Testis (tissue), 3 donors: ENCODE measurements around the gene DEPDC5. TPM values are rescaled to one million over a fixed set of nuclear protein-coding genes. Genes with fewer than 3 reads are reported as not detected.
A peak's percentile ranks its signal among the peaks of the same experiment; 100 is the strongest.

Experiments used
- DNase-seq: peaks from one replicate; pipeline ENCODE4 v3.0.0-alpha.2; 2019
- H3K27ac ChIP-seq, 2 donors: fragments of 200-600 bp; sonication (generic); one replicate each; pipeline ENCODE4 v1.5.1; 2019
- H3K27me3 ChIP-seq: fragments of 200-600 bp; sonication (generic); one replicate; pipeline ENCODE4 v1.5.1; 2019
- H3K36me3 ChIP-seq: fragments of 200-600 bp; sonication (generic); one replicate; pipeline ENCODE4 v1.5.1; 2017; ENCODE audit warnings: low read depth; ENCODE audit errors: missing control alignments
- H3K4me1 ChIP-seq: fragments of 200-600 bp; sonication (generic); one replicate; pipeline ENCODE4 v1.5.1; 2019
- H3K4me3 ChIP-seq, 2 donors: fragments of 200-600 bp; sonication (generic); one replicate each; pipeline ENCODE4 v1.5.1; 2017 to 2019
- H3K9me3 ChIP-seq: fragments of 200-600 bp; sonication (generic); one replicate; pipeline ENCODE4 v1.5.1; 2017
- POLR2A ChIP-seq: fragments of 450-650 bp; IDR thresholded peaks from one replicate; pipeline ENCODE4 v1.6.1; 2017; ENCODE audit warnings: antibody characterized with exemption, mild to moderate bottlenecking, moderate library complexity
- WGBS, 2 donors: methylation state at CpG; one replicate each; pipeline ENCODE4 v1.1.5; 2018; 5-methylcytosine and 5-hydroxymethylcytosine counted together
- intact Hi-C: fragments of 100-400 bp; cut with DNase I; formaldehyde crosslinking; loops from one replicate; pipeline ENCODE4 v1.15.1; 2023; ENCODE audit warnings: low total_unique reads
- polyA plus RNA-seq: library from polyadenylated mRNA; stranded (reverse); fragments of 350-450 nt; fragmentation: Illumina TruSeq; extraction: RNeasy Lipid Tissue Mini Kit (QIAGEN cat#74804); gene quantifications from one replicate; pipeline ENCODE4 v1.2.3, GENCODE V29; 2014; ENCODE audit warnings: low read depth, low replicate concordance; ENCODE audit not compliant: insufficient read depth
- total RNA-seq, 2 donors: library from RNA; depleted of rRNA; stranded (reverse); fragments of >200 nt; gene quantifications; one replicate each; pipeline ENCODE4 v1.2.3, GENCODE V29; 2016
- TF ChIP-seq, protein P1 (sequence below), 3 experiments: fragments of 450-650 bp in 2 of 3; fragments of 200-600 bp in 1 of 3; sonication (generic) in 1 of 3; IDR thresholded peaks; one replicate each; pipeline ENCODE4 v1.5.1; 2016 to 2019; ENCODE audit warnings: antibody characterized with exemption in 3 of 3, mild to moderate bottlenecking in 2 of 3, moderate library complexity in 1 of 3

Gene DEPDC5
- total and polyA plus RNA-seq, 3 donors from 2014 or later: 22.1 to 70.6 (median 57.8) TPM

DNA sequence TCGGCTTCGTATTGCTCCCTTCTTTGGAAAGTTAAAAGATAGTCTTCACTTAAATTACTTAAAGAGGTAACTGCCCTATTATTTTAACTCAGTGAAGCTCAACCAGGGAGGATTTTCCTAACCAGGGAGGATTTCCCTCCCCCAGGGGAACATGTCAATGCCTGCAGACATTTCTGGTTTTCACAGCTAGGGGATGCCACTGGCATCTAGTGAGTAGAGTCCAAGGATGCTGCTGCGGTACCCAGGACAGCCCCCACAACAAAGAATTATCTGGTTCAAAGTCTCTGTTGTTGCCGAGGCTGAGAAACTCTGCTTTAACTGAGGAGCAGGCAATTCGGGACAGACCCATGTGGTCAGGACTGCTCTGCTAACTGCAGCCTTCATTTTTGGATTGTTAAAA is 82.2 kb downstream of the DEPDC5 start:
- no peaks in the 10 kb centered on the region for H3K9me3 ChIP-seq
- H3K4me1 ChIP-seq: no peaks in the 10 kb centered on the region
- H3K4me3 ChIP-seq: no peak overlapping the region
- TF ChIP-seq POLR2A: no peak
- TF ChIP-seq, protein P1, sequence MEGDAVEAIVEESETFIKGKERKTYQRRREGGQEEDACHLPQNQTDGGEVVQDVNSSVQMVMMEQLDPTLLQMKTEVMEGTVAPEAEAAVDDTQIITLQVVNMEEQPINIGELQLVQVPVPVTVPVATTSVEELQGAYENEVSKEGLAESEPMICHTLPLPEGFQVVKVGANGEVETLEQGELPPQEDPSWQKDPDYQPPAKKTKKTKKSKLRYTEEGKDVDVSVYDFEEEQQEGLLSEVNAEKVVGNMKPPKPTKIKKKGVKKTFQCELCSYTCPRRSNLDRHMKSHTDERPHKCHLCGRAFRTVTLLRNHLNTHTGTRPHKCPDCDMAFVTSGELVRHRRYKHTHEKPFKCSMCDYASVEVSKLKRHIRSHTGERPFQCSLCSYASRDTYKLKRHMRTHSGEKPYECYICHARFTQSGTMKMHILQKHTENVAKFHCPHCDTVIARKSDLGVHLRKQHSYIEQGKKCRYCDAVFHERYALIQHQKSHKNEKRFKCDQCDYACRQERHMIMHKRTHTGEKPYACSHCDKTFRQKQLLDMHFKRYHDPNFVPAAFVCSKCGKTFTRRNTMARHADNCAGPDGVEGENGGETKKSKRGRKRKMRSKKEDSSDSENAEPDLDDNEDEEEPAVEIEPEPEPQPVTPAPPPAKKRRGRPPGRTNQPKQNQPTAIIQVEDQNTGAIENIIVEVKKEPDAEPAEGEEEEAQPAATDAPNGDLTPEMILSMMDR (IDR thresholded peaks at IDR 0.05): no peak
- DNase-seq: no peak
- intact Hi-C loops: no loop called here
- H3K36me3 ChIP-seq: no peaks in the 10 kb centered on the region
- no peaks in the 10 kb centered on the region for H3K27me3 ChIP-seq
- no peak overlapping the region for H3K27ac ChIP-seq
- WGBS, 2 donors: 83 to 85% methylated on average over 5 of the region's 5 CpGs

DNA sequence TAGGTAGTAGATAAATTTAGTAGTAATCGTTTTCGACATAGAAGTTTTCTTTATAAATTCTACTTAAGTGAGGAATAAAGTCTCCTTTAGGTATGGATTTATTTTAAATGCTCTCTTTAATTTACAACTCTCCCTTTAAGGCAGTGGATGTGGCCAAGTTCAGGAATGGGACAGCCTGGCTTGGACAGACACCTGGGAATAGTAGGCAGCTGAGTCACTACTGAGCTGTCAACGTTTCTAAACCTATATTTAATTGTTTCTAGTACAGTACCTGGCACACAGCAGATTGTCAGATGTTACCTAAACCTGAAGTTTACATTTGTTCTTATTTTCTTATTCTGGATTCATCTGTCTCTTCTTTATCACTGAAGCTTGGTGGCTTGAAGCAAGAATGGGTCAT is 85.1 kb downstream of the DEPDC5 start:
- TF ChIP-seq, protein P1 (IDR thresholded peaks at IDR 0.05): no peak
- TF ChIP-seq POLR2A: no peak
- DNase-seq: no peak
- Histone ChIP-seq H3K36me3 (no peaks in the 10 kb centered on the region), H3K4me1 (no peaks in the 10 kb centered on the region), H3K27me3 (no peaks in the 10 kb centered on the region), H3K9me3 (no peaks in the 10 kb centered on the region), H3K4me3 (no peak overlapping the region), H3K27ac (no peak overlapping the region)
- intact Hi-C loops: no loop called here
- WGBS, 2 donors: 73 to 78% methylated on average over 3 of the region's 3 CpGs

DNA sequence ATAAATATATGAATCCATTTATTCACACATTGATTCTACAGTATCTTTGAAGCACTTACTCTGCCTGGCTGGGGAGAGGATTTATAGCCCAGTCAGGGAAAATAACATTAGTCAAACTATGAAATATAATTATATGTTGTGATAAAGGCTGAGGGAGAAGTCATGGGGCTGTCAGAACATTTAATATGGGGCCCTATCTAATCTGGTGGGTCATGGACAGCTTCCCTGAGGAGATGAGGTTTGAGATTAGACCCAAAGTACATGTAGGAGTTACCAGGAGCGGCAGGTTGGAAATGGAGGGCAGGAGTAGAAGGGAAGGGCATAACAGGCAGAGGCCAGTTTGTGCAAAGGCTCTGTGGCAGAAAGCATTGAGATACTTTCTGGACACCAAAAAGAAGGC is 86.2 kb downstream of the DEPDC5 start:
- no peak overlapping the region for H3K4me3 ChIP-seq
- no peaks in the 10 kb centered on the region for H3K27me3 ChIP-seq
- no peaks in the 10 kb centered on the region for H3K36me3 ChIP-seq
- WGBS, 2 donors: 80 to 100% methylated on average over 1 of the region's 1 CpG
- intact Hi-C loops: no loop called here
- TF ChIP-seq, protein P1 (IDR thresholded peaks at IDR 0.05): no peak
- no peak for TF ChIP-seq POLR2A
- no peak overlapping the region for H3K27ac ChIP-seq
- H3K9me3 ChIP-seq: no peaks in the 10 kb centered on the region
- H3K4me1 ChIP-seq: no peaks in the 10 kb centered on the region
- DNase-seq: no peak

DNA sequence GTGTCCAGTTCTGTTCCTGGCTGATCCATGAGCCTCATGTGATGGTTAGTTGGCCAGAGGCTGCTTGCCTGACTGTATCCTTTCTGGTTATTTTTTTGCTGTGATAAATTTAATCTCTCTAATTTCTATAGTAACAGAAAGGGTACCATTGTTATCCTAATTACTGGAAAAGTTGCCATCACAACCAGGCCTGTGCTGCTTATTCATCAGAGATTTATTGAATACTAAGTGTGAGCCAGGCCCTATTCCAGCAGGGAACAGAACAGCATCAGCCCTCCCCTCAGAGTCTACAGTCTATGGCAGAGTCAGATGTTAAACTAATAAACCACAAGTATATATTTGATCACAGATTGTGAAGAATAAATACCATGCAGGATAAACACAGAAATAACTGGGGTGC is 86.8 kb downstream of the DEPDC5 start:
- no peak overlapping the region for H3K4me3 ChIP-seq
- no peaks in the 10 kb centered on the region for H3K9me3 ChIP-seq
- no peak overlapping the region for H3K27ac ChIP-seq
- H3K27me3 ChIP-seq: no peaks in the 10 kb centered on the region
- intact Hi-C loops: no loop called here
- TF ChIP-seq, protein P1 (IDR thresholded peaks at IDR 0.05): no peak
- TF ChIP-seq POLR2A: no peak
- no peaks in the 10 kb centered on the region for H3K4me1 ChIP-seq
- no peaks in the 10 kb centered on the region for H3K36me3 ChIP-seq
- no peak for DNase-seq

DNA sequence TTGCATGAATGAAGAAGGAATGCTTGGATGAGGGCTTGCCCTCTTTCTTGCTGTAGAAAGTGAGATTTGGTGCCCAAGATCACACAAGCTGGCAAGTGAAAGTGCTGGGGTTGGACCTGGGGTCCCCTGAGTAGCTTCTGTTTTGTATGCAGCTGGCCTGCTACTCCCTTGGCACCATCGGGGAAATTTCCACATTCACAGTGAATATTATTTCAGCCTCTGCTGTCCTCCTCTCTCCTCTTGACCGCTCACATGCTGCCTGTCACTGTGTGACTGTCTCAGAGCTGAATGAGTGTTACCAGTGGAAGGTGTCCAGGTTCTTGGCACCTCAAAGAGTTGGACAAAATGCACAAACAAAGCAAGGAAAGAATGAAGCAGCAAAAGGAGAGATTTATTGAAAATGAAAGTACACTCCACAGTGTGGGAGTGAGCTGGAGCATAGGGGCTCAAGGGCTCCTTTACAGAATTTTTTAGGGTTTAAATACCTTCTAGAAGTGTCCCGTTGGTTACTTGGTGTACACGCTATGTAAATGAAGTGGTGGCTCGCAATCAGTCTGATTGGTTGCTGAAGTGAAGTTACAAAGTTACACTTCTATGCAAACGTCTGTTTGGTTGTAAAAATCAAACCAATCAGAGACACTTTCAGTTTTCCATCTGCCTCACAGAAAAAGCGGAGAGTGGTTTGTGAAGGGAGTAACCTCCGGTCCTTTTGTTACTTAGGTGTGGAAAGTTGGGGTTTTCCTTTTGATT is 87.4 kb downstream of the DEPDC5 start:
- TF ChIP-seq, protein P1 (IDR thresholded peaks at IDR 0.05): no peak
- TF ChIP-seq POLR2A: no peak
- peak; percentile 34 for DNase-seq
- Histone ChIP-seq H3K9me3 (no peaks in the 10 kb centered on the region), H3K27me3 (no peaks in the 10 kb centered on the region), H3K4me1 (no peaks in the 10 kb centered on the region), H3K36me3 (no peaks in the 10 kb centered on the region), H3K4me3 (no peak overlapping the region), H3K27ac (no peak overlapping the region)
- intact Hi-C loops: no loop called here
- 77 to 83% methylated on average over 8 of the region's 8 CpGs for WGBS, 2 donors
